ENCODE results near the gene E4F1. TPM values are rescaled to one million over a fixed set of nuclear protein-coding genes. Genes with fewer than 3 reads are reported as not detected.

Gene E4F1
- total and polyA plus RNA-seq, 9 of the 15 experiments (the other 6 are each of a cell fraction or from before 2014, with no cell fraction given): 0.48 to 94.9 (median 20.4) TPM

DNA sequence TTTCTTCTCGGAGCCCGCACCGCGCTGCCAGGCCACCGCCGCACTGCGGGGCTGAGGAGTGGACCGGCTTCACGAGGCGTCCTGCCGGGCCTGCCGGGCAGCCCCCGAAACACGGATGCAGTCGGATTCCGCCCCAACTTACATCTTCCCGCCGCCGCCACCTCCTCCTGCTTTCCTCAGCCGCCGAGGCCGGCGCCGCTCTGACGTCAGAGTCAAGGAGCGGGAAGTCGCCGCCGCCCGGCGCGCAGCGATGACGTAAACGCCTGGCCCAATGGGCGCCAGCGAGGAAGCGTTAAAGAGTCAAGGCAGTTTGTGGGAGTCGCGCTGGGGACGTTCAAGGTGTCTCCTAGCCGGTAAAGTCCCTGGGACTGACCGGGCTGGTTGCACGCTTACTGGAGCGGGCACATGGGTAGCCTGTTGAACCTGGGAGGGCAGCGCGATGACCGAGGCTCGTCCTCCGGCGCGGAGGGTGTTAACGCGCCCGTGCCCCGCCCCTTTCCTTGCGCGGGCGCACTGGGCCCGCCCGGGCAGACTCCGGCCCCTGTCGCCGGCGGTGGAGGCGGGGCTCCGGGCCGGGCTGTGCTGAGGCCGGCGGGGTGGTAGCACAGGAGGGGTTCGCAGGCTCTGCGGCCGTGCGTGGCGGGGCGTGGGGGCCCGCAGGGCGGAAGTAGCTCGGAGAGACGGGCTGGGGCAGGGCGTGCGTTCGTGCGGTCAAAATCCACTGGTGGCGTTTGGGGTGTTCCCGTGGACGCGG lies 44.7 kb downstream of the E4F1 start, which contains the start of gene RNPS1 (continued):
- TF ChIP-seq ZNF699 (CRISPR knock-in tag; IDR thresholded peaks at IDR 0.05; ENCODE audit: insufficient replicate concordance) (no peak), TRIM24 (IDR thresholded peaks at IDR 0.05) (peak in 1 of 2 experiments; percentile 89; a peak in 2 of 4 replicates), HNRNPL (IDR thresholded peaks at IDR 0.05; ENCODE audit: low read depth, low read length) (no peak), TAF7 (tag; IDR thresholded peaks at IDR 0.05) (peak; percentile 96), ZNF165 (CRISPR knock-in tag; IDR thresholded peaks at IDR 0.05; ENCODE audit: borderline replicate concordance) (no peak), STAT5B (CRISPR knock-in tag; IDR thresholded peaks at IDR 0.05) (no peak), MEF2D (tag; conservative IDR thresholded peaks at IDR 0.05; ENCODE audit: low read depth) (no peak), SAP30 (IDR thresholded peaks at IDR 0.05; ENCODE audit: borderline replicate concordance, insufficient read depth, low read depth, low read length, poor library complexity, severe bottlenecking) (peak; percentile 53), U2AF2 (optimal IDR thresholded peaks at IDR 0.05; ENCODE audit: low read depth, low read length) (no peak), BRD9 (IDR thresholded peaks at IDR 0.05; ENCODE audit: low read depth, partially characterized antibody) (peak; percentile 99), NRF1 (conservative IDR thresholded peaks at IDR 0.05 in 1 of 2, IDR thresholded peaks at IDR 0.05 in 1 of 2) (peak; percentile 96), POLR3G (IDR thresholded peaks at IDR 0.05; ENCODE audit: extremely low read depth, insufficient read length, insufficient replicate concordance) (no peak)
- TF ChIP-seq, protein P1, sequence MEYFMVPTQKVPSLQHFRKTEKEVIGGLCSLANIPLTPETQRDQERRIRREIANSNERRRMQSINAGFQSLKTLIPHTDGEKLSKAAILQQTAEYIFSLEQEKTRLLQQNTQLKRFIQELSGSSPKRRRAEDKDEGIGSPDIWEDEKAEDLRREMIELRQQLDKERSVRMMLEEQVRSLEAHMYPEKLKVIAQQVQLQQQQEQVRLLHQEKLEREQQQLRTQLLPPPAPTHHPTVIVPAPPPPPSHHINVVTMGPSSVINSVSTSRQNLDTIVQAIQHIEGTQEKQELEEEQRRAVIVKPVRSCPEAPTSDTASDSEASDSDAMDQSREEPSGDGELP (CRISPR knock-in tag; IDR thresholded peaks at IDR 0.05; ENCODE audit: borderline replicate concordance): peak; percentile 88; the same call in 1 of the 2 replicates
- TF ChIP-seq, protein P2, sequence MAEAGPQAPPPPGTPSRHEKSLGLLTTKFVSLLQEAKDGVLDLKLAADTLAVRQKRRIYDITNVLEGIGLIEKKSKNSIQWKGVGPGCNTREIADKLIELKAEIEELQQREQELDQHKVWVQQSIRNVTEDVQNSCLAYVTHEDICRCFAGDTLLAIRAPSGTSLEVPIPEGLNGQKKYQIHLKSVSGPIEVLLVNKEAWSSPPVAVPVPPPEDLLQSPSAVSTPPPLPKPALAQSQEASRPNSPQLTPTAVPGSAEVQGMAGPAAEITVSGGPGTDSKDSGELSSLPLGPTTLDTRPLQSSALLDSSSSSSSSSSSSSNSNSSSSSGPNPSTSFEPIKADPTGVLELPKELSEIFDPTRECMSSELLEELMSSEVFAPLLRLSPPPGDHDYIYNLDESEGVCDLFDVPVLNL (CRISPR knock-in tag; IDR thresholded peaks at IDR 0.05; ENCODE audit: low read depth): peak; percentile 94
- TF ChIP-seq, protein P3, sequence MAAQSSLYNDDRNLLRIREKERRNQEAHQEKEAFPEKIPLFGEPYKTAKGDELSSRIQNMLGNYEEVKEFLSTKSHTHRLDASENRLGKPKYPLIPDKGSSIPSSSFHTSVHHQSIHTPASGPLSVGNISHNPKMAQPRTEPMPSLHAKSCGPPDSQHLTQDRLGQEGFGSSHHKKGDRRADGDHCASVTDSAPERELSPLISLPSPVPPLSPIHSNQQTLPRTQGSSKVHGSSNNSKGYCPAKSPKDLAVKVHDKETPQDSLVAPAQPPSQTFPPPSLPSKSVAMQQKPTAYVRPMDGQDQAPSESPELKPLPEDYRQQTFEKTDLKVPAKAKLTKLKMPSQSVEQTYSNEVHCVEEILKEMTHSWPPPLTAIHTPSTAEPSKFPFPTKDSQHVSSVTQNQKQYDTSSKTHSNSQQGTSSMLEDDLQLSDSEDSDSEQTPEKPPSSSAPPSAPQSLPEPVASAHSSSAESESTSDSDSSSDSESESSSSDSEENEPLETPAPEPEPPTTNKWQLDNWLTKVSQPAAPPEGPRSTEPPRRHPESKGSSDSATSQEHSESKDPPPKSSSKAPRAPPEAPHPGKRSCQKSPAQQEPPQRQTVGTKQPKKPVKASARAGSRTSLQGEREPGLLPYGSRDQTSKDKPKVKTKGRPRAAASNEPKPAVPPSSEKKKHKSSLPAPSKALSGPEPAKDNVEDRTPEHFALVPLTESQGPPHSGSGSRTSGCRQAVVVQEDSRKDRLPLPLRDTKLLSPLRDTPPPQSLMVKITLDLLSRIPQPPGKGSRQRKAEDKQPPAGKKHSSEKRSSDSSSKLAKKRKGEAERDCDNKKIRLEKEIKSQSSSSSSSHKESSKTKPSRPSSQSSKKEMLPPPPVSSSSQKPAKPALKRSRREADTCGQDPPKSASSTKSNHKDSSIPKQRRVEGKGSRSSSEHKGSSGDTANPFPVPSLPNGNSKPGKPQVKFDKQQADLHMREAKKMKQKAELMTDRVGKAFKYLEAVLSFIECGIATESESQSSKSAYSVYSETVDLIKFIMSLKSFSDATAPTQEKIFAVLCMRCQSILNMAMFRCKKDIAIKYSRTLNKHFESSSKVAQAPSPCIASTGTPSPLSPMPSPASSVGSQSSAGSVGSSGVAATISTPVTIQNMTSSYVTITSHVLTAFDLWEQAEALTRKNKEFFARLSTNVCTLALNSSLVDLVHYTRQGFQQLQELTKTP (IDR thresholded peaks at IDR 0.05; ENCODE audit: low read depth in 1 of 2, partially characterized antibody in 2 of 2): peak in 1 of 2 experiments; percentile 81
- TF ChIP-seq, protein P4, sequence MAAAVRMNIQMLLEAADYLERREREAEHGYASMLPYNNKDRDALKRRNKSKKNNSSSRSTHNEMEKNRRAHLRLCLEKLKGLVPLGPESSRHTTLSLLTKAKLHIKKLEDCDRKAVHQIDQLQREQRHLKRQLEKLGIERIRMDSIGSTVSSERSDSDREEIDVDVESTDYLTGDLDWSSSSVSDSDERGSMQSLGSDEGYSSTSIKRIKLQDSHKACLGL (CRISPR knock-in tag; IDR thresholded peaks at IDR 0.05; ENCODE audit: borderline replicate concordance, poor library complexity, severe bottlenecking): peak; percentile 85
- TF ChIP-seq, protein P5, sequence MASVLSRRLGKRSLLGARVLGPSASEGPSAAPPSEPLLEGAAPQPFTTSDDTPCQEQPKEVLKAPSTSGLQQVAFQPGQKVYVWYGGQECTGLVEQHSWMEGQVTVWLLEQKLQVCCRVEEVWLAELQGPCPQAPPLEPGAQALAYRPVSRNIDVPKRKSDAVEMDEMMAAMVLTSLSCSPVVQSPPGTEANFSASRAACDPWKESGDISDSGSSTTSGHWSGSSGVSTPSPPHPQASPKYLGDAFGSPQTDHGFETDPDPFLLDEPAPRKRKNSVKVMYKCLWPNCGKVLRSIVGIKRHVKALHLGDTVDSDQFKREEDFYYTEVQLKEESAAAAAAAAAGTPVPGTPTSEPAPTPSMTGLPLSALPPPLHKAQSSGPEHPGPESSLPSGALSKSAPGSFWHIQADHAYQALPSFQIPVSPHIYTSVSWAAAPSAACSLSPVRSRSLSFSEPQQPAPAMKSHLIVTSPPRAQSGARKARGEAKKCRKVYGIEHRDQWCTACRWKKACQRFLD (CRISPR knock-in tag; IDR thresholded peaks at IDR 0.05): peak; percentile 89

Data from K562 (cell line).